Natural killer cell treated with Interleukin-12 subunit alpha and Interleukin-12 subunit beta and Interleukin-15 and Interleukin-18, amount 100 ng/mL, for 72 hours (primary cell): ENCODE data around the gene MACROD2. TPM values are rescaled to one million over a fixed set of nuclear protein-coding genes. Genes with fewer than 3 reads are reported as not detected.

Experiments
- ATAC-seq, 2 donors: fragments of 150-1000 bp; cut with Tn5 transposase in 1 of 2; sonication (Bioruptor Pico), chemical (Tn5 transposase) in 1 of 2; 2 replicates each; pipeline ENCODE4 v1.10.0; 2021
- DNase-seq: peaks from one replicate; pipeline ENCODE4 v3.0.0; 2022; ENCODE audit warnings: low spot score
- H3K27ac Mint-ChIP-seq, 2 donors: 1 replicate in 1 of 2; 2 replicates in 1 of 2; pipeline ENCODE4 v1.8.0; 2022; ENCODE audit warnings: mixed read lengths in 2 of 2, mild to moderate bottlenecking in 1 of 2, moderate library complexity in 1 of 2
- H3K27me3 Mint-ChIP-seq, 2 donors: 1 replicate in 1 of 2; 2 replicates in 1 of 2; pipeline ENCODE4 v1.8.0; 2022; ENCODE audit warnings: mixed read lengths in 2 of 2
- H3K36me3 Mint-ChIP-seq: one replicate; pipeline ENCODE4 v1.8.0; 2022; ENCODE audit warnings: mixed read lengths
- H3K4me1 Mint-ChIP-seq, 2 donors: 1 replicate in 1 of 2; 2 replicates in 1 of 2; pipeline ENCODE4 v1.8.0; 2022; ENCODE audit warnings: low read depth in 2 of 2, mixed read lengths in 2 of 2, mild to moderate bottlenecking in 1 of 2
- H3K4me3 Mint-ChIP-seq: one replicate; pipeline ENCODE4 v1.8.0; 2022; ENCODE audit warnings: mixed read lengths
- H3K9me3 Mint-ChIP-seq: 2 replicates; pipeline ENCODE4 v1.8.0; 2022; ENCODE audit warnings: mixed read lengths
- total RNA-seq, 2 donors: library from RNA; stranded (reverse); gene quantifications; one replicate each; pipeline ENCODE4 v1.2.3, GENCODE V29; 2022

MACROD2 gene
- total RNA-seq, 2 donors from 2014 or later = not detected

- DNase-seq = no peak
- Mint-ChIP-seq H3K36me3 (no peaks in the 10 kb centered on the region), H3K4me3 (no peak overlapping the region), H3K27me3 (no peaks in the 10 kb centered on the region), H3K4me1 (no peaks in the 10 kb centered on the region), H3K9me3 (peaks cover 9% of the 10 kb centered on the region), H3K27ac (no peak overlapping the region)
- ATAC-seq = no peak
Observed at GRCh38 chr20:15026759-15027158, 1031.4 kb downstream of the MACROD2 start.

- no peak for DNase-seq
- Mint-ChIP-seq H3K4me3 (no peak overlapping the region), H3K27me3 (no peaks in the 10 kb centered on the region), H3K27ac (no peak overlapping the region), H3K9me3 (peaks cover 6% of the 10 kb centered on the region), H3K36me3 (no peaks in the 10 kb centered on the region), H3K4me1 (no peaks in the 10 kb centered on the region)
- no peak for ATAC-seq
Observed at GRCh38 chr20:15030826-15031225, 1035.5 kb downstream of the MACROD2 start.

GRCh38 chr20:15031546-15032351 lies 1036.4 kb downstream of the MACROD2 start:
- no peak overlapping the region for H3K27ac Mint-ChIP-seq
- H3K4me3 Mint-ChIP-seq = no peak overlapping the region

GRCh38 chr20:15032352-15032622 lies 1037.0 kb downstream of the MACROD2 start:
- no peaks in the 10 kb centered on the region for H3K4me1 Mint-ChIP-seq
- no peak overlapping the region for H3K27ac Mint-ChIP-seq
- no peaks in the 10 kb centered on the region for H3K36me3 Mint-ChIP-seq
- ATAC-seq (peak in 1 of 2 donors; percentile 13), DNase-seq (no peak)
- peaks cover 7% of the 10 kb centered on the region for H3K9me3 Mint-ChIP-seq
- H3K27me3 Mint-ChIP-seq = no peaks in the 10 kb centered on the region
- no peak overlapping the region for H3K4me3 Mint-ChIP-seq

More at GRCh38 chr20:15031546-15032351, 1036.4 kb downstream of the MACROD2 start:
- peaks cover 9% of the 10 kb centered on the region for H3K9me3 Mint-ChIP-seq
- no peaks in the 10 kb centered on the region for H3K27me3 Mint-ChIP-seq
- DNase-seq (no peak), ATAC-seq (peak; percentile 24 to 32)
- H3K36me3 Mint-ChIP-seq = no peaks in the 10 kb centered on the region
- no peaks in the 10 kb centered on the region for H3K4me1 Mint-ChIP-seq

- DNase-seq (no peak), ATAC-seq (no peak)
- H3K4me1 Mint-ChIP-seq = no peaks in the 10 kb centered on the region
- no peaks in the 10 kb centered on the region for H3K27me3 Mint-ChIP-seq
- H3K36me3 Mint-ChIP-seq = no peaks in the 10 kb centered on the region
- H3K9me3 Mint-ChIP-seq = peaks cover 7% of the 10 kb centered on the region
- H3K4me3 Mint-ChIP-seq = no peak overlapping the region
- H3K27ac Mint-ChIP-seq = no peak overlapping the region
Observed at GRCh38 chr20:15033269-15033668, 1038.0 kb downstream of the MACROD2 start.

- no peak for DNase-seq
- H3K4me3 Mint-ChIP-seq = no peak overlapping the region
- H3K27ac Mint-ChIP-seq = no peak overlapping the region
- H3K9me3 Mint-ChIP-seq = peaks cover 6% of the 10 kb centered on the region
- no peak for ATAC-seq
- no peaks in the 10 kb centered on the region for H3K4me1 Mint-ChIP-seq
- H3K27me3 Mint-ChIP-seq = no peaks in the 10 kb centered on the region
- no peaks in the 10 kb centered on the region for H3K36me3 Mint-ChIP-seq
Observed at GRCh38 chr20:15033891-15034290, 1038.6 kb downstream of the MACROD2 start.

GRCh38 chr20:15036948-15037347 lies 1041.6 kb downstream of the MACROD2 start:
- peaks cover 10% of the 10 kb centered on the region for H3K9me3 Mint-ChIP-seq
- DNase-seq (no peak), ATAC-seq (no peak)
- no peaks in the 10 kb centered on the region for H3K36me3 Mint-ChIP-seq
- H3K27ac Mint-ChIP-seq = no peak overlapping the region
- no peak overlapping the region for H3K4me3 Mint-ChIP-seq
- no peaks in the 10 kb centered on the region for H3K27me3 Mint-ChIP-seq
- no peaks in the 10 kb centered on the region for H3K4me1 Mint-ChIP-seq

GRCh38 chr20:15039088-15039752 lies 1043.9 kb downstream of the MACROD2 start:
- ATAC-seq (no peak), DNase-seq (no peak)
- H3K9me3 Mint-ChIP-seq = peaks cover 15% of the 10 kb centered on the region
- H3K4me1 Mint-ChIP-seq = no peaks in the 10 kb centered on the region
- no peaks in the 10 kb centered on the region for H3K27me3 Mint-ChIP-seq
- H3K27ac Mint-ChIP-seq = no peak overlapping the region
- H3K36me3 Mint-ChIP-seq = no peaks in the 10 kb centered on the region
- no peak overlapping the region for H3K4me3 Mint-ChIP-seq

- Mint-ChIP-seq H3K27ac (no peak overlapping the region), H3K4me1 (no peaks in the 10 kb centered on the region), H3K9me3 (peaks cover 22% of the 10 kb centered on the region), H3K27me3 (no peaks in the 10 kb centered on the region), H3K36me3 (no peaks in the 10 kb centered on the region), H3K4me3 (no peak overlapping the region)
- DNase-seq (no peak), ATAC-seq (no peak)
Observed at GRCh38 chr20:15042723-15043122, 1047.4 kb downstream of the MACROD2 start.

GRCh38 chr20:15045246-15045645 lies 1049.9 kb downstream of the MACROD2 start:
- Mint-ChIP-seq H3K27me3 (no peaks in the 10 kb centered on the region), H3K9me3 (peaks cover 15% of the 10 kb centered on the region), H3K27ac (no peak overlapping the region), H3K4me3 (no peak overlapping the region), H3K36me3 (no peaks in the 10 kb centered on the region), H3K4me1 (no peaks in the 10 kb centered on the region)
- ATAC-seq = no peak
- no peak for DNase-seq

- no peak overlapping the region for H3K4me3 Mint-ChIP-seq
- peaks cover 17% of the 10 kb centered on the region for H3K9me3 Mint-ChIP-seq
- ATAC-seq = no peak
- no peaks in the 10 kb centered on the region for H3K36me3 Mint-ChIP-seq
- no peak overlapping the region for H3K27ac Mint-ChIP-seq
- H3K27me3 Mint-ChIP-seq = no peaks in the 10 kb centered on the region
- no peak for DNase-seq
- no peaks in the 10 kb centered on the region for H3K4me1 Mint-ChIP-seq
Observed at GRCh38 chr20:15047042-15047441, 1051.7 kb downstream of the MACROD2 start.

- Mint-ChIP-seq H3K27me3 (no peaks in the 10 kb centered on the region), H3K9me3 (peaks cover 22% of the 10 kb centered on the region), H3K27ac (no peak overlapping the region), H3K4me1 (no peaks in the 10 kb centered on the region), H3K36me3 (peaks cover 5% of the 10 kb centered on the region), H3K4me3 (no peak overlapping the region)
- DNase-seq (no peak), ATAC-seq (no peak)
Observed at GRCh38 chr20:15047601-15048000, 1052.3 kb downstream of the MACROD2 start.

GRCh38 chr20:15056246-15056645 lies 1060.9 kb downstream of the MACROD2 start:
- ATAC-seq = no peak
- no peak overlapping the region for H3K4me3 Mint-ChIP-seq
- no peak overlapping the region for H3K27ac Mint-ChIP-seq
- peaks cover 21% of the 10 kb centered on the region for H3K9me3 Mint-ChIP-seq
- peaks cover 7% of the 10 kb centered on the region for H3K36me3 Mint-ChIP-seq
- no peak for DNase-seq
- no peaks in the 10 kb centered on the region for H3K4me1 Mint-ChIP-seq
- H3K27me3 Mint-ChIP-seq = no peaks in the 10 kb centered on the region

GRCh38 chr20:15058841-15059240 lies 1063.5 kb downstream of the MACROD2 start:
- Mint-ChIP-seq H3K4me1 (no peaks in the 10 kb centered on the region), H3K27ac (no peak overlapping the region), H3K4me3 (no peak overlapping the region), H3K27me3 (no peaks in the 10 kb centered on the region), H3K9me3 (peaks cover 11% of the 10 kb centered on the region), H3K36me3 (no peaks in the 10 kb centered on the region)
- ATAC-seq = no peak
- no peak for DNase-seq
